SU-DHL-6 (cell line): ENCODE measurements around the gene BRICD5.
"Not testable (repeated sequence)": the region's sequence is repeated elsewhere in the genome, so short reads cannot be mapped to it uniquely, and the experiment has no call there.

ENCODE experiments used
- H2AFZ ChIP-seq: fragments of 200-600 bp; sonication (generic); 2 replicates; pipeline ENCODE4 v1.6.1; 2014; ENCODE audit warnings: low read depth, mild to moderate bottlenecking, moderate library complexity, mixed read lengths, antibody characterized with exemption, low read length; ENCODE audit not compliant: severe bottlenecking
- H3F3A ChIP-seq: fragments of 200-600 bp; shearing (Covaris generic); 2 replicates; pipeline ENCODE4 v1.6.0; 2016; ENCODE audit warnings: antibody characterized with exemption, mild to moderate bottlenecking; ENCODE audit not compliant: insufficient read depth
- H3K27ac ChIP-seq: fragments of 200-600 bp; sonication (generic); 2 replicates; pipeline ENCODE4 v1.5.1; 2016; ENCODE audit warnings: low read depth, mild to moderate bottlenecking, low read length, moderate library complexity, mixed read lengths
- H3K27me3 ChIP-seq: fragments of 200-600 bp; sonication (generic), shearing (Covaris generic); 2 replicates; pipeline ENCODE4 v1.6.0; 2014; ENCODE audit warnings: mild to moderate bottlenecking, low read length
- H3K36me3 ChIP-seq: fragments of 200-600 bp; sonication (generic); 2 replicates; pipeline ENCODE4 v1.6.1; 2014; ENCODE audit warnings: mild to moderate bottlenecking, low read length, mixed read lengths
- H3K4me2 ChIP-seq: fragments of 300-600, 200-600 bp; shearing (Covaris generic), sonication (generic); 2 replicates; pipeline ENCODE4 v1.6.0; 2014; ENCODE audit warnings: low read length, low read depth, mild to moderate bottlenecking; ENCODE audit not compliant: poor library complexity, severe bottlenecking
- H3K4me3 ChIP-seq: fragments of 200-600 bp; sonication (generic); 2 replicates; pipeline ENCODE4 v1.5.1; 2014; ENCODE audit warnings: antibody characterized with exemption, low read length, mild to moderate bottlenecking, mixed read lengths; ENCODE audit not compliant: insufficient read depth, poor library complexity, severe bottlenecking
- H3K79me2 ChIP-seq: fragments of 200-600 bp; sonication (generic); 2 replicates; pipeline ENCODE4 v1.6.1; 2014; ENCODE audit warnings: mild to moderate bottlenecking, low read length, moderate library complexity; ENCODE audit not compliant: insufficient read depth
- H3K9ac ChIP-seq: fragments of 200-600 bp; sonication (generic); 2 replicates; pipeline ENCODE4 v1.7.0; 2014; ENCODE audit warnings: mild to moderate bottlenecking, low read length
- H3K9me2 ChIP-seq: fragments of 200-600 bp; sonication (generic); replicated peaks from 2 replicates; pipeline ENCODE4 v1.6.1; 2014; ENCODE audit warnings: low read length; ENCODE audit not compliant: insufficient read depth
- H3K9me3 ChIP-seq: fragments of 200-600 bp; sonication (generic); 2 replicates; pipeline ENCODE4 v1.6.1; 2014; ENCODE audit warnings: low read length, mixed read lengths; ENCODE audit not compliant: insufficient read depth
- H4K20me1 ChIP-seq: fragments of 200-600 bp; sonication (generic); 2 replicates; pipeline ENCODE4 v1.6.1; 2014; ENCODE audit warnings: low read depth, mild to moderate bottlenecking, antibody characterized with exemption, low read length, moderate library complexity, mixed read lengths
- EZH2phosphoT487 ChIP-seq: fragments of 200-600 bp; sonication (generic), shearing (Covaris generic); conservative IDR thresholded peaks from 2 replicates; pipeline ENCODE4 v1.6.1; 2018; ENCODE audit warnings: mild to moderate bottlenecking, antibody characterized with exemption, low read length, moderate library complexity, mixed read lengths
- TF ChIP-seq, protein P1 (sequence below): fragments of 200-600 bp; sonication (generic); IDR thresholded peaks from one replicate; pipeline ENCODE4 v1.5.1; 2017; ENCODE audit warnings: antibody characterized with exemption, mild to moderate bottlenecking, low read length, moderate library complexity; ENCODE audit not compliant: insufficient read depth, poor library complexity, severe bottlenecking

The BRICD5 gene

DNA sequence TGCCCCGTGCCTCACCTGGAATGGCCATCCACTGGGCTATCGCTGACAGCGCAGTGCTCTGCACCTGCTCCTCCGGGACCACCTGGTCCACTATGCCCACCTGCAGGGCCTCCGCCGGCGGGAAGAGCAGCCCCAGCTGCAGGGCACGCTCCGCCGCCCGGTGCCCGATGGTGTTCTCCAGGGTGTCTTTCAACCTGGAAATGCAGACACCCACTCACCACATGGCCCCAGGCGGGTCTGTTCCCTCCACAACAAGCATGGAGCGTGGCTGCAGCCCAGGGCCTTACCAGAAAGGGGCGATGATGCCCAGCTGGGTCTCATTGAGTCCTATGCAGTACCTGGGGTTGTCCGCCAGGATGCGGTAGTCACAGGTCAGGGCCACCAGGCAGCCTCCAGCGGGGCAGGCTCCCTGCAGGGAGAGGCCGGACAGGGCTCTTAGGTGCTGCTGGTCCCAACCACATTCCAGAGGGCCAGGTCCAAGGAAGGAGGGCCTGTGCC, 32.4 kb upstream of the BRICD5 start:
- Histone ChIP-seq H4K20me1 (no peaks in the 10 kb centered on the region), H3K9ac (no peak overlapping the region), H2AFZ (no peak overlapping the region), H3K27ac (no peak overlapping the region), H3K79me2 (no peaks in the 10 kb centered on the region), H3K4me2 (no peak overlapping the region), H3K9me2 (no peaks in the 10 kb centered on the region), H3K36me3 (no peaks in the 10 kb centered on the region), H3F3A (peaks cover 4% of the 10 kb centered on the region; the same call in 1 of the 2 replicates), H3K9me3 (no peaks in the 10 kb centered on the region), H3K4me3 (no peak overlapping the region), H3K27me3 (no peaks in the 10 kb centered on the region)
- TF ChIP-seq EZH2phosphoT487 = no peak
- TF ChIP-seq, protein P1, sequence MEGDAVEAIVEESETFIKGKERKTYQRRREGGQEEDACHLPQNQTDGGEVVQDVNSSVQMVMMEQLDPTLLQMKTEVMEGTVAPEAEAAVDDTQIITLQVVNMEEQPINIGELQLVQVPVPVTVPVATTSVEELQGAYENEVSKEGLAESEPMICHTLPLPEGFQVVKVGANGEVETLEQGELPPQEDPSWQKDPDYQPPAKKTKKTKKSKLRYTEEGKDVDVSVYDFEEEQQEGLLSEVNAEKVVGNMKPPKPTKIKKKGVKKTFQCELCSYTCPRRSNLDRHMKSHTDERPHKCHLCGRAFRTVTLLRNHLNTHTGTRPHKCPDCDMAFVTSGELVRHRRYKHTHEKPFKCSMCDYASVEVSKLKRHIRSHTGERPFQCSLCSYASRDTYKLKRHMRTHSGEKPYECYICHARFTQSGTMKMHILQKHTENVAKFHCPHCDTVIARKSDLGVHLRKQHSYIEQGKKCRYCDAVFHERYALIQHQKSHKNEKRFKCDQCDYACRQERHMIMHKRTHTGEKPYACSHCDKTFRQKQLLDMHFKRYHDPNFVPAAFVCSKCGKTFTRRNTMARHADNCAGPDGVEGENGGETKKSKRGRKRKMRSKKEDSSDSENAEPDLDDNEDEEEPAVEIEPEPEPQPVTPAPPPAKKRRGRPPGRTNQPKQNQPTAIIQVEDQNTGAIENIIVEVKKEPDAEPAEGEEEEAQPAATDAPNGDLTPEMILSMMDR = no peak

DNA sequence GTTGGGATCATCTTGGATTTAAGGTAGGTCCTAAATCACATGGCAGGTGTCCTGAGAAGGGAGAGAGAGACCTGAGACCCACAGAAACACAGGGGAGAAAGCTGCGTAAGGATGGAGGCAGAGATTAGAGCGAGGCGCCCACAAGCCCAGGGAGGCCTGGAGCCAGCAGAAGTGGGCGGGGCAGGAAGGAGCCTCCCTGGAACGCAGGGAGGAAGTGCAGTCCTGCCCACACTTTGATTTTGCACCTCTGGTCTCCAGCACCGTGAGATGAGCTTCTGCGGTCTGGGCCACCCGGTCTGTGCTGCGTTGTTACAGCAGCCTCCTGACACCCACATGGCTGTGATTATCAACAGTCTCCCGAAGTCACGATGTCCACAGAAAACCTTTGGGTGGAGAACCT, 31.9 kb upstream of the BRICD5 start:
- TF ChIP-seq, protein P1 = no peak
- H3K36me3 ChIP-seq = no peaks in the 10 kb centered on the region

DNA sequence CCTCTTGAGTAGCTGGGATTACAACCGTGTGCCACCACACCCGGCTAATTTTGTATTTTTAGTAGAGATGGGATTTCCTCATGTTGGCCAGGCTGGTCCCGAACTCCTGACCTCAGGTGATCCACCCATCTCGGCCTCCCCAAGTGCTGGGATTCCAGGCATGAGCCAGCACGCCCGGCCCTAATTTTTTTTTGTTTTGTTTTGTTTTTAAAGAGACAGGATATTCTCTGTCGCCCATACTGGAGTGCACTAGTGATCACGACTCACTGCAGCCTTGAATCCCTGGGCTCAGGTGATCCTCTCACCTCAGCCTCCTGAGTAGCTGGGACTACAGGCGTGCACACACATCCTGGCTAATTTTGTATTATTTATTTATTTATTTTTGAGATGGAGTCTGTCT, 29.7 kb upstream of the BRICD5 start:
- H3K9me2 ChIP-seq, H4K20me1 ChIP-seq, H3K36me3 ChIP-seq, H3K4me2 ChIP-seq, H3K27me3 ChIP-seq, H2AFZ ChIP-seq, H3K9ac ChIP-seq, H3K27ac ChIP-seq, H3K79me2 ChIP-seq, H3F3A ChIP-seq, H3K9me3 ChIP-seq, H3K4me3 ChIP-seq: not testable (repeated sequence)

More for the DNA sequence above, 31.9 kb upstream of the BRICD5 start:
- no peak overlapping the region for H3K27ac ChIP-seq
- H3K9me3 ChIP-seq = no peaks in the 10 kb centered on the region
- H3K27me3 ChIP-seq = no peaks in the 10 kb centered on the region
- no peak overlapping the region for H3K4me3 ChIP-seq
- H2AFZ ChIP-seq = no peak overlapping the region
- H3K9me2 ChIP-seq = no peaks in the 10 kb centered on the region
- H3K4me2 ChIP-seq = no peak overlapping the region
- H3K79me2 ChIP-seq = no peaks in the 10 kb centered on the region
- peaks cover 4% of the 10 kb centered on the region; the same call in 1 of the 2 replicates for H3F3A ChIP-seq
- H3K9ac ChIP-seq = no peak overlapping the region
- H4K20me1 ChIP-seq = no peaks in the 10 kb centered on the region

DNA sequence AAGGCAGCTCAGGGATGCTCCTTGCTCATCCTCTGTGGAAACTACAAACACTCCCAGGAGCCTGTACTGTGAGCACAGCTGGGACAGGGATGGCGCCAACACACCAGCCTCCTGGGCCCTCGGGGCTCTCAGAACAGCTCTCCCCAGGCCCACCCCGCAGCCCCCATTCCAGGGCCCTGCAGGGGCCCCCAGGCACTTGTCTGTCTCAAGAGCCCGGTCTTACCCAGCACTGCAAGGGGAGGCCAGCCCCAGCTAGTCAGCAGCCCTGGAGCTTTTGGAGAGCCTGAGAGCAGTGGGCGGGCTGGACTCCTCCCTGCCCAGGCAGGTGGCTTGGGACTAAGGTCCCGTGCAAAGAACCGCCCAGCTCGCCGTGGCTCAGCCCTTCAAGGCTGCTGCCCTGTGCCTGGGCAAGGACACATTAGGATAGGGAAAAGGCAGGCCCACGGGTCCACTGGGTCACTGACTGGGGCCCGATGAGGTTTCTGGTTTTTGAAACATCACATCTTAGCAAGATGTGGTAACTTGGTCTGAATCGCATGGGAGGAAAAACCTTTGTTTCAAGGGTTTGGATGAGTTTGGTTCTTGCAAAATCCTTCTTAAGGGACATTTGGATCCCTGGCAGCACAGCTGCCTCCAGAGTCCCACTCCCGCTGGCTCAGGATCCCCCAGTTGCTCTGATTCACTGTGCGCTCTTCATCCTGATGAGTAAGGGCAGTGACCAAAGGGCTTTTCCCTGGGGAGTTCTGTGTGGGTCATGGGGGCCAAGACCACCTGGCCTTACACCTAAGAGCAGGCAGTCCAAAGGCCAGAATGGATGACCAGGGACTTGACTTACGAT, 28.4 kb upstream of the BRICD5 start:
- H3K9ac ChIP-seq = no peak overlapping the region
- no peak overlapping the region for H3K4me3 ChIP-seq
- peaks cover 4% of the 10 kb centered on the region; the same call in 1 of the 2 replicates for H3F3A ChIP-seq
- no peaks in the 10 kb centered on the region for H3K9me2 ChIP-seq
- no peak overlapping the region for H2AFZ ChIP-seq
- TF ChIP-seq, protein P1 = no peak
- no peak for TF ChIP-seq EZH2phosphoT487
- no peaks in the 10 kb centered on the region for H3K9me3 ChIP-seq
- no peaks in the 10 kb centered on the region for H3K36me3 ChIP-seq
- H4K20me1 ChIP-seq = no peaks in the 10 kb centered on the region
- no peaks in the 10 kb centered on the region for H3K79me2 ChIP-seq
- H3K4me2 ChIP-seq = no peak overlapping the region
- no peak overlapping the region for H3K27ac ChIP-seq
- no peaks in the 10 kb centered on the region for H3K27me3 ChIP-seq
